Peyer's patch (tissue), 4 donors: ENCODE measurements around the gene CHST11. TPM values are rescaled to one million over a fixed set of nuclear protein-coding genes. Genes with fewer than 3 reads are reported as not detected.

Experiments used
- DNase-seq, 3 donors: peaks; one replicate each; pipeline ENCODE4 v3.0.0-alpha.2; 2017 to 2019
- H3K27ac ChIP-seq, 4 donors: fragments of 200-600 bp; sonication (generic); one replicate each; pipeline ENCODE4 v1.5.1; 2016 to 2019
- H3K27me3 ChIP-seq, 2 donors: fragments of 200-600 bp; sonication (generic); one replicate each; pipeline ENCODE4 v1.5.1; 2019
- H3K36me3 ChIP-seq, 3 donors: fragments of 200-600 bp; sonication (generic); one replicate each; pipeline ENCODE4 v1.5.1; 2016 to 2019
- H3K4me1 ChIP-seq, 4 donors: fragments of 200-600 bp; sonication (generic); one replicate each; pipeline ENCODE4 v1.5.1; 2016 to 2019
- H3K4me3 ChIP-seq, 4 donors: fragments of 200-600 bp; sonication (generic); 1 replicate in 3 of 4; 2 replicates in 1 of 4; pipeline ENCODE4 v1.5.1; 2016 to 2019; ENCODE audit warnings: mild to moderate bottlenecking in 1 of 4
- H3K9me3 ChIP-seq, 4 donors: fragments of 200-600 bp; sonication (generic); one replicate each; pipeline ENCODE4 v1.5.1; 2016 to 2019; ENCODE audit warnings: mild to moderate bottlenecking in 1 of 4
- POLR2A ChIP-seq, 2 donors: fragments of 450-650 bp; IDR thresholded peaks; one replicate each; pipeline ENCODE4 v1.5.1; 2017; ENCODE audit warnings: antibody characterized with exemption in 2 of 2, mild to moderate bottlenecking in 2 of 2, moderate library complexity in 2 of 2
- total RNA-seq, 4 donors: library from RNA; depleted of rRNA; stranded (reverse); fragments of >200 nt; gene quantifications; one replicate each; pipeline ENCODE4 v1.1.0, GENCODE V29; 2016
- TF ChIP-seq, protein P1 (sequence below), 6 experiments: fragments of 450-650 bp in 4 of 6; fragments of 200-600 bp in 2 of 6; sonication (generic) in 1 of 6; IDR thresholded peaks; one replicate each; pipeline ENCODE4 v1.5.1; 2017 to 2019; ENCODE audit warnings: antibody characterized with exemption in 6 of 6, mild to moderate bottlenecking in 3 of 6, moderate library complexity in 1 of 6

The CHST11 gene
- total RNA-seq, 4 donors from 2014 or later, result 9.9 to 119 (median 15.6) TPM

DNA sequence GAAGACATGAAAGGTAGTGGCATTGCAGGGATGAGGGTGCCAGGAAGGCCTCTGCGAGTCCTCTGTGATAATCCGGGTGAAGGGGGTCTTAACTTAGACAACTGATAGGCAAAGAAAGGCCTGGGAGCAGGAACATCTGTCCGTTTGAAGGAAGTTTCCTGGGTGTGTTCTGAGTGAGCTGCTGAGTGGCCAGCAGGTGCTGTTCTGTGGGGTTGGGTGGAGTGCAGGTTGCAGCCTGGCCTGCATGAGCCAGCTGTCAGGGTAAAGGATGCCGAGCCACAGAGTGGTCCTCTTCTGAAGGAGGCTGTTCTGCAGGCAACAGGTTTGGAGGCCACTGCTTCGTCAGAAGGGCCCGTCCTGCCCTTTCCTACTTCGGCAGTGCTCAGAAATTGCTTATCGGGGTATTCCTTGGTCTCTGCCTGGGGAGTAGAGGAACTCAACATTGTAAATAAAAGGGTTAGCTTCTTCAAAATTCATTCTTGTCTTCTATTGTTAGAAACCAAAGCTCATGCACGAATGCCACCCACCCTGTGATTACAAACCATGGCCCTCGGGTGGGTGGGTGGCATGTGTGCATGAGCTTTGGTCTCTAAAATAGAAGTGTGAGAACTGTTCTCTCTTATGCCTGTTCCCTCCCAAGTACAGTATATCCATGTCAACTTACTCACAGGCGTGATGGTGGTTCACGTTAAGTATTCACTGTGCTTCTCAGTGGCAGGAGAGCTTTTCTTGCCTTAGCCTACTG, 118.9 kb downstream of the CHST11 start:
- Histone ChIP-seq H3K36me3 (no peaks in the 10 kb centered on the region), H3K4me3 (no peak overlapping the region), H3K27ac (no peak overlapping the region), H3K9me3 (no peaks in the 10 kb centered on the region), H3K27me3 (no peaks in the 10 kb centered on the region), H3K4me1 (peaks cover 0 to 14% (median 2%) of the 10 kb centered on the region in 4 donors)
- DNase-seq, result no peak
- no peak for TF ChIP-seq POLR2A (IDR thresholded peaks at IDR 0.05)
- TF ChIP-seq, protein P1, sequence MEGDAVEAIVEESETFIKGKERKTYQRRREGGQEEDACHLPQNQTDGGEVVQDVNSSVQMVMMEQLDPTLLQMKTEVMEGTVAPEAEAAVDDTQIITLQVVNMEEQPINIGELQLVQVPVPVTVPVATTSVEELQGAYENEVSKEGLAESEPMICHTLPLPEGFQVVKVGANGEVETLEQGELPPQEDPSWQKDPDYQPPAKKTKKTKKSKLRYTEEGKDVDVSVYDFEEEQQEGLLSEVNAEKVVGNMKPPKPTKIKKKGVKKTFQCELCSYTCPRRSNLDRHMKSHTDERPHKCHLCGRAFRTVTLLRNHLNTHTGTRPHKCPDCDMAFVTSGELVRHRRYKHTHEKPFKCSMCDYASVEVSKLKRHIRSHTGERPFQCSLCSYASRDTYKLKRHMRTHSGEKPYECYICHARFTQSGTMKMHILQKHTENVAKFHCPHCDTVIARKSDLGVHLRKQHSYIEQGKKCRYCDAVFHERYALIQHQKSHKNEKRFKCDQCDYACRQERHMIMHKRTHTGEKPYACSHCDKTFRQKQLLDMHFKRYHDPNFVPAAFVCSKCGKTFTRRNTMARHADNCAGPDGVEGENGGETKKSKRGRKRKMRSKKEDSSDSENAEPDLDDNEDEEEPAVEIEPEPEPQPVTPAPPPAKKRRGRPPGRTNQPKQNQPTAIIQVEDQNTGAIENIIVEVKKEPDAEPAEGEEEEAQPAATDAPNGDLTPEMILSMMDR (IDR thresholded peaks at IDR 0.05), result no peak

DNA sequence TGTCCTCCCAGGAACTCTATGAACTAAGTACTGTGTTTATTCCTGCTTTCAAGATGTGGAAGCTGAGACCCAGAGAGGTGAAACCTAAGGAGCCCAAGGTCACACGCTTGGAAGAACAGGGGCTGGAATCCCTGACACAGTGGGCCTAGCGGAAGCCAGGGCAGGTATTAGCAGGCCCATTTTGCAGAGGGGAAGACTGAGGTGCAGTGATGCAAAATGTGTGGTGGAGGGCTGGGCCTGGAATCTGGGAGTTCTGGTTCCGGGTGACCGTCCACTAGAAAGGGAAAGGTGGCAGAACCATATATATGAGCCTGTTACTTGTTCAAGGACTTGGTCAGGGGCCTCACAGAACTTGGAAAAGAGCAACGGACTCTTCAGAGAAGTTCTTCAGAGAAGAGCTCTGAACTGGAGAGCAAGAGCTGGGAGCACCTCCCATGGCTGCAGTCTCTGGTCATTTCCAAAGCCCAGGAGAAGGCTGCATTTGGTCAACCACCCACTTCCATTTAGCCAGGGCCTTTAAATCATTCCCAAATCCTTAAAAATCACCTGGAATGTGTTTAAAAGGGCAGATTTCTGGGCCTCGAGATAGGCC, 119.5 kb downstream of the CHST11 start:
- H3K4me3 ChIP-seq, result no peak overlapping the region
- H3K27ac ChIP-seq, result no peak overlapping the region
- DNase-seq, result no peak
- TF ChIP-seq, protein P1 (IDR thresholded peaks at IDR 0.05), result no peak
- no peak for TF ChIP-seq POLR2A (IDR thresholded peaks at IDR 0.05)
- no peaks in the 10 kb centered on the region for H3K9me3 ChIP-seq
- no peaks in the 10 kb centered on the region for H3K36me3 ChIP-seq
- no peaks in the 10 kb centered on the region for H3K27me3 ChIP-seq
- peaks cover 0 to 14% (median 2%) of the 10 kb centered on the region in 4 donors for H3K4me1 ChIP-seq

DNA sequence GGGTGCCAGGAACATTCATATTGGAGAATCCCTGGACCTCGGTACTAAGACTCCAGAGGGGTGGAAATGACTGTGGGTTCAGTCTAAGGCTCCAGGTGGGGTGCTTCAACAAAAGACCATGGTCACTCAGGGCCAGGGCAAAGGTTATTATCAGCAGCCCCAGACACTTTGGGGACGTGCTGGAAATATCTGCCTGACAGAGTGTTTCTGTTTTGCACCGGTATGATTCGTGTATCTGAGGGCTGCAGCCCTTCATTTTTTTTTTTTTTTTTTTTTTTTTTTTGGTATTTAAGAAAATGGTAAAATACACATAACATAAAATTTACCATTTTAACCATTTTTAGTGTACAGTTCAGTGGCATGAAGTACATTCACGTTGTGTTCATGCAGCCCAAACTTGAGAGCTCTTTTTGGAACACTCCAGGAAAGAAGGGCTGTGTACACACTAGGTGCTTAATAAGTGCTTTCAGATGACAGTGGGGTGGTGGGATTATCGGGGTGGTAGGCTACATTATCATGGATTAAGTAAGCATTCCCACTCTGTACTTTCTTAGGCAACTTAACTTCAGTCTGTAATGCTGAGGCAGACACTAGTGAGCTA, 120.3 kb downstream of the CHST11 start:
- H3K4me1 ChIP-seq, result peaks cover 0 to 14% (median 8%) of the 10 kb centered on the region in 4 donors
- DNase-seq, result no peak
- H3K36me3 ChIP-seq, result no peaks in the 10 kb centered on the region
- no peak overlapping the region for H3K4me3 ChIP-seq
- TF ChIP-seq, protein P1 (IDR thresholded peaks at IDR 0.05), result no peak
- TF ChIP-seq POLR2A (IDR thresholded peaks at IDR 0.05), result no peak
- H3K27me3 ChIP-seq, result no peaks in the 10 kb centered on the region
- no peak overlapping the region for H3K27ac ChIP-seq
- no peaks in the 10 kb centered on the region for H3K9me3 ChIP-seq

DNA sequence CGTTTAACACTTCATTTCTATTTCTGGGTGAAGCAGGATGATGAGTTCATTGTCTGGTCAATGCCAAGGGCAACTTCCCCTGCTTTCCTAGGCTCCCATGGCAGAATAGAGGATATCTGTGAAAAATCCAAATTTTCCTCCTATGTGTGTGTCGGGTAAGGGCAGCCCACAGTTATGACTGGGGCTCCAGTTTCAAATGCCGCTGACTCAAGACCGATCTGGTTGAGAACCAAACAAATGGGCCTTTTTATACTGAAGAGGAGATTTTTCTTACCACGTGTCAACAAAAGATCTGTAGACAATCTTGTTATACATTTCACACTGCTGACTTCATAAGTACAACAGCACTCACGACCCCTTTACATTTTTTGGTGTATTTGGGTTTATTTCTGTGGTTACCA, 120.8 kb downstream of the CHST11 start:
- no peaks in the 10 kb centered on the region for H3K27me3 ChIP-seq
- no peak overlapping the region for H3K27ac ChIP-seq
- TF ChIP-seq POLR2A (IDR thresholded peaks at IDR 0.05), result no peak
- TF ChIP-seq, protein P1 (IDR thresholded peaks at IDR 0.05), result no peak
- H3K4me1 ChIP-seq, result peaks cover 0 to 14% (median 9%) of the 10 kb centered on the region in 4 donors
- no peak overlapping the region for H3K4me3 ChIP-seq
- H3K36me3 ChIP-seq, result no peaks in the 10 kb centered on the region
- no peak for DNase-seq
- H3K9me3 ChIP-seq, result no peaks in the 10 kb centered on the region

DNA sequence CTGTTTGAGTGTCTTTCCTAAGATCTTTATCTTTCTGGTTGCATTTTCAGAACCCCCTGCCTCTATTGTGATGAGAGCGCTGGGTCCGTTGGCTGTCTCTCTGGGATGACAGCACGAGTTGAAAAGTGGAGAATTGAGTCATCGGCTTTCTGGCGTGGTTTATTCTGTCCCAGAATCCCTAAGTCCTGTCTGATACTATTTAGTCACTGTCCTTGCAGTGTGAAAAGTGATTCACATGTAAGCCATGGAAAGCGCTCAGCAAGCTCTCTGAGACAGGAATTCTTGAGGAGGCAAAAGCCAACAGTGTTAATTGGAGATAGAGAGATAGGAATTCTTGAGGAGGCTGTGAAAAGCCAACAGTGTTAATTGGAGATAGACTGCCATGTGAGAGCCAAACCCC, 121.7 kb downstream of the CHST11 start:
- Histone ChIP-seq H3K27me3 (no peaks in the 10 kb centered on the region), H3K4me1 (peaks cover 0 to 14% (median 9%) of the 10 kb centered on the region in 4 donors), H3K9me3 (no peaks in the 10 kb centered on the region), H3K4me3 (no peak overlapping the region), H3K27ac (no peak overlapping the region), H3K36me3 (no peaks in the 10 kb centered on the region)
- no peak for DNase-seq
- TF ChIP-seq, protein P1 (IDR thresholded peaks at IDR 0.05), result no peak
- no peak for TF ChIP-seq POLR2A (IDR thresholded peaks at IDR 0.05)
